ENCODE data around the gene SETD3. TPM values are rescaled to one million over a fixed set of nuclear protein-coding genes. Genes with fewer than 3 reads are reported as not detected.

SETD3 gene
- total RNA-seq, 1 donor from 2014 or later = 26.4 TPM

GRCh38 chr14:99383472-99384449, 96.9 kb downstream of the SETD3 start:
- Histone ChIP-seq H3K9me3 (no peaks in the 10 kb centered on the region), H3K36me3 (no peaks in the 10 kb centered on the region), H3K4me1 (no peaks in the 10 kb centered on the region), H3K27me3 (no peaks in the 10 kb centered on the region), H3K27ac (no peak overlapping the region), H3K4me3 (no peak overlapping the region)
- DNase-seq (ENCODE audit: low spot score in 2 of 2) = no peak
- no peak for TF ChIP-seq CTCF (IDR thresholded peaks at IDR 0.05)
- intact Hi-C loops (cut with DNase I) = no loop called here

- H3K36me3 ChIP-seq = no peaks in the 10 kb centered on the region
- intact Hi-C loops (cut with DNase I) = no loop called here
- no peak for TF ChIP-seq CTCF (IDR thresholded peaks at IDR 0.05)
- no peak for DNase-seq (ENCODE audit: low spot score in 2 of 2)
- no peaks in the 10 kb centered on the region for H3K9me3 ChIP-seq
- no peaks in the 10 kb centered on the region for H3K27me3 ChIP-seq
- H3K4me3 ChIP-seq = no peak overlapping the region
- H3K27ac ChIP-seq = no peak overlapping the region
- H3K4me1 ChIP-seq = no peaks in the 10 kb centered on the region
Measured at GRCh38 chr14:99382781-99383471, 97.7 kb downstream of the SETD3 start.

GRCh38 chr14:99382071-99382470, 98.6 kb downstream of the SETD3 start:
- H3K36me3 ChIP-seq = no peaks in the 10 kb centered on the region
- H3K27ac ChIP-seq = no peak overlapping the region
- no peak for TF ChIP-seq CTCF (IDR thresholded peaks at IDR 0.05)
- no peaks in the 10 kb centered on the region for H3K27me3 ChIP-seq
- no peak overlapping the region for H3K4me3 ChIP-seq
- no peaks in the 10 kb centered on the region for H3K9me3 ChIP-seq
- no peak for DNase-seq (ENCODE audit: low spot score in 2 of 2)
- no peaks in the 10 kb centered on the region for H3K4me1 ChIP-seq
- intact Hi-C loops (cut with DNase I) = no loop called here

- Histone ChIP-seq H3K4me3 (no peak overlapping the region), H3K36me3 (no peaks in the 10 kb centered on the region), H3K9me3 (no peaks in the 10 kb centered on the region), H3K4me1 (no peaks in the 10 kb centered on the region), H3K27ac (no peak overlapping the region), H3K27me3 (no peaks in the 10 kb centered on the region)
- DNase-seq (ENCODE audit: low spot score in 2 of 2) = no peak
- intact Hi-C loops (cut with DNase I) = no loop called here
- no peak for TF ChIP-seq CTCF (IDR thresholded peaks at IDR 0.05)
Measured at GRCh38 chr14:99381688-99382060, 99.0 kb downstream of the SETD3 start.

GRCh38 chr14:99380991-99381687, 99.5 kb downstream of the SETD3 start:
- H3K27me3 ChIP-seq = no peaks in the 10 kb centered on the region
- H3K4me3 ChIP-seq = no peak overlapping the region
- no peak for TF ChIP-seq CTCF (IDR thresholded peaks at IDR 0.05)
- no peaks in the 10 kb centered on the region for H3K9me3 ChIP-seq
- DNase-seq (ENCODE audit: low spot score in 2 of 2) = no peak
- intact Hi-C loops (cut with DNase I) = no loop called here
- no peak overlapping the region for H3K27ac ChIP-seq
- no peaks in the 10 kb centered on the region for H3K4me1 ChIP-seq
- no peaks in the 10 kb centered on the region for H3K36me3 ChIP-seq

Measured in ascending aorta (tissue), 2 donors.